ENCODE measurements around the gene LMAN1L. TPM values are rescaled to one million over a fixed set of nuclear protein-coding genes. Genes with fewer than 3 reads are reported as not detected.

LMAN1L gene
- total RNA-seq, 4 donors from 2014 or later = not detected

GRCh38 chr15:74841891-74842373 lies 29.3 kb downstream of the LMAN1L start:
- no peaks in the 10 kb centered on the region for H3K27me3 ChIP-seq
- no peaks in the 10 kb centered on the region for H3K9me3 ChIP-seq
- TF ChIP-seq POLR2A (IDR thresholded peaks at IDR 0.05) = no peak
- TF ChIP-seq, protein P1, sequence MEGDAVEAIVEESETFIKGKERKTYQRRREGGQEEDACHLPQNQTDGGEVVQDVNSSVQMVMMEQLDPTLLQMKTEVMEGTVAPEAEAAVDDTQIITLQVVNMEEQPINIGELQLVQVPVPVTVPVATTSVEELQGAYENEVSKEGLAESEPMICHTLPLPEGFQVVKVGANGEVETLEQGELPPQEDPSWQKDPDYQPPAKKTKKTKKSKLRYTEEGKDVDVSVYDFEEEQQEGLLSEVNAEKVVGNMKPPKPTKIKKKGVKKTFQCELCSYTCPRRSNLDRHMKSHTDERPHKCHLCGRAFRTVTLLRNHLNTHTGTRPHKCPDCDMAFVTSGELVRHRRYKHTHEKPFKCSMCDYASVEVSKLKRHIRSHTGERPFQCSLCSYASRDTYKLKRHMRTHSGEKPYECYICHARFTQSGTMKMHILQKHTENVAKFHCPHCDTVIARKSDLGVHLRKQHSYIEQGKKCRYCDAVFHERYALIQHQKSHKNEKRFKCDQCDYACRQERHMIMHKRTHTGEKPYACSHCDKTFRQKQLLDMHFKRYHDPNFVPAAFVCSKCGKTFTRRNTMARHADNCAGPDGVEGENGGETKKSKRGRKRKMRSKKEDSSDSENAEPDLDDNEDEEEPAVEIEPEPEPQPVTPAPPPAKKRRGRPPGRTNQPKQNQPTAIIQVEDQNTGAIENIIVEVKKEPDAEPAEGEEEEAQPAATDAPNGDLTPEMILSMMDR (IDR thresholded peaks at IDR 0.05) = no peak
- peaks cover 0 to 30% (median 15%) of the 10 kb centered on the region in 4 donors for H3K4me1 ChIP-seq
- peak overlapping the region in 3 of 4 donors; percentile 77 to 91 (median 91) for H3K27ac ChIP-seq
- peaks cover 0 to 41% (median 0%) of the 10 kb centered on the region in 3 donors for H3K36me3 ChIP-seq
- DNase-seq = peak in 2 of 3 donors; percentile 66 to 77
- H3K4me3 ChIP-seq = peak overlapping the region in 2 of 4 donors; percentile 79 to 86

DNA sequence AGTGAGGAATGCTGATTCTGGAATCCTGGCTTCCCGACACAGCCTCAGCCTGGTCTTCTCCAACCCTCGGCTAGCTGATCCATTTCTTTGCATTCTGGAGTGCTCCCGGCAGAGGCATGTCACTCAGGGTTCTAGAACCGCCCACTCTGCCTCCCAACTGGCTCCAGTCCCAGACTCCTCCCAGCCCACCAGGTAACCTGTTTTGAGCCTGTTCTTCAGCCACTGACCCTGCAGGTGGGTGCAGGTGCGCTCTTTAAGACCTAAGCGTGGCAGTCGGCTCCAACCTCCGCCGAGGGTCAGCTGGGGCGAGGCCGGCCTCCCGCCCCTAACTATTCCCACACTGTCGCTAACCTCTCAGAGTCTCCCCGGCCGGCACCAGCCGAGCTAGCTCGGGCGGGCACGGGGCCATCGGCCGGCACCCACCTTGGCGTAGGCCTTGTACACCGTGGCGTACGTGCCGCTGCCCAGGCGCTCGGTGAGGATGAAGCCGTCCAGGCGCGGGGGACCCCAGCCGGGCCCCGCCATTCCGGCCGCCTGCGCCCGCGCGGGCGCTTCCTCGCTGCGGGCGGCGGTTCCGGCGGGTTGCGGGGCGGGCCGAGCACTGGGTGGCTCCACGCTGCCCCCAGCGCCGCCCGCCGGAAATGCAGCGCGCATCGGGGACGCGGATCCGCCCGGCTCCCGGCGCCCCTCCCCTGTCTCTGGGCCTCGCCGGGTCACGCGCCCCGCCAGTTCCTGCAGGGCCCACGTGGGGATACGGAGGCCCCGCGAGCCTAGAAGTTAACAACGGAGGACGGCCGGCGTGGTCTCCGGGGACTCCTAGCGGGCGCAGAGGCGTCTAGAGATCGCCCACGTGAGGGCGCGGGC lies 30.2 kb downstream of the LMAN1L start, which contains the start of gene ULK3:
TSS of gene ULK3 (minus strand) at position 576 of the 864 bp plus-strand sequence. CDS start at position 525, 51 bp downstream.
- Histone ChIP-seq H3K36me3 (peaks cover 0 to 47% (median 0%) of the 10 kb centered on the region in 3 donors), H3K27me3 (no peaks in the 10 kb centered on the region), H3K9me3 (no peaks in the 10 kb centered on the region), H3K4me3 (peak within 1 kb of the TSS; percentile 55 to 88 (median 82)), H3K4me1 (peaks cover 0 to 30% (median 15%) of the 10 kb centered on the region in 4 donors), H3K27ac (peak within 1 kb of the TSS; percentile 77 to 92 (median 91))
- peak; percentile 93 to 97 (median 94) for DNase-seq
- TF ChIP-seq, protein P1 (IDR thresholded peaks at IDR 0.05) = peak; percentile 74 to 97 (median 94)
- peak; percentile 66 to 72 for TF ChIP-seq POLR2A (IDR thresholded peaks at IDR 0.05)

- Histone ChIP-seq H3K4me3 (peak overlapping the region; percentile 55 to 88 (median 82)), H3K9me3 (no peaks in the 10 kb centered on the region), H3K27ac (peak overlapping the region; percentile 77 to 92 (median 91)), H3K36me3 (peaks cover 0 to 49% (median 0%) of the 10 kb centered on the region in 3 donors), H3K4me1 (peaks cover 0 to 30% (median 15%) of the 10 kb centered on the region in 4 donors), H3K27me3 (no peaks in the 10 kb centered on the region)
- no peak for DNase-seq
- TF ChIP-seq POLR2A (IDR thresholded peaks at IDR 0.05) = no peak
- TF ChIP-seq, protein P1 (IDR thresholded peaks at IDR 0.05) = no peak
Observed at GRCh38 chr15:74843445-74843828, 30.8 kb downstream of the LMAN1L start.

DNA sequence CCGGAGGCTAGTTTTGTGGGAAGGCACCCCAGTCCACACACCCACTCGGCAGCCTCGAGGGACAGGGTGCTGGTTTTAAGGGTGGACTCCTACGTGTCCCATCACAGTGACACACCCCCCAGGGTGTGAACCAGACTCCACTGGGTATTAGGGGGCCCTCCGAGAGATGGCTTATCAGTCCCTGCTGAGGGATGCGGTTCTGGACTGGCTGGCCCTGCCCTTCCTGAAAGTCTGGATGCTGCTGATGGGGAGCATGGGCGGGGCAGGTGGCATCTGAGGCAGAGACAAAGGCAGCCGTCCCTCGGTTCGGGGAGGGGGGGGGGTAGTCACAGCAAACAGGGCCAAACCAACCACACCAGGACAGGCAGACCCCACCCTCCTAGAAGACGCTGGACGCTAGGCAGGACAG lies 31.3 kb downstream of the LMAN1L start:
- H3K9me3 ChIP-seq = no peaks in the 10 kb centered on the region
- TF ChIP-seq, protein P1 (IDR thresholded peaks at IDR 0.05) = no peak
- no peak for TF ChIP-seq POLR2A (IDR thresholded peaks at IDR 0.05)
- peak overlapping the region; percentile 77 to 92 (median 91) for H3K27ac ChIP-seq
- peaks cover 0 to 30% (median 15%) of the 10 kb centered on the region in 4 donors for H3K4me1 ChIP-seq
- peaks cover 0 to 49% (median 0%) of the 10 kb centered on the region in 3 donors for H3K36me3 ChIP-seq
- no peaks in the 10 kb centered on the region for H3K27me3 ChIP-seq
- H3K4me3 ChIP-seq = peak overlapping the region in 1 of 4 donors; percentile 86
- DNase-seq = no peak

- Histone ChIP-seq H3K4me3 (no peak overlapping the region), H3K36me3 (peaks cover 0 to 49% (median 0%) of the 10 kb centered on the region in 3 donors), H3K27ac (peak overlapping the region in 3 of 4 donors; percentile 44 to 92 (median 91)), H3K27me3 (no peaks in the 10 kb centered on the region), H3K9me3 (no peaks in the 10 kb centered on the region), H3K4me1 (peaks cover 0 to 29% (median 15%) of the 10 kb centered on the region in 4 donors)
- no peak for DNase-seq
- no peak for TF ChIP-seq POLR2A (IDR thresholded peaks at IDR 0.05)
- TF ChIP-seq, protein P1 (IDR thresholded peaks at IDR 0.05) = no peak
Observed at GRCh38 chr15:74844319-74845207, 31.9 kb downstream of the LMAN1L start.

All from Peyer's patch (tissue), 4 donors.